HG03039 (cell line): ENCODE data around the gene CSTF1.

Experiments used
- ATAC-seq: cut with Tn5 transposase; IDR thresholded peaks from one replicate; pipeline ENCODE4 v1.9.1; 2021; ENCODE audit warnings: mild to moderate bottlenecking, moderate library complexity; ENCODE audit not compliant: unreplicated experiment

CSTF1 gene

DNA sequence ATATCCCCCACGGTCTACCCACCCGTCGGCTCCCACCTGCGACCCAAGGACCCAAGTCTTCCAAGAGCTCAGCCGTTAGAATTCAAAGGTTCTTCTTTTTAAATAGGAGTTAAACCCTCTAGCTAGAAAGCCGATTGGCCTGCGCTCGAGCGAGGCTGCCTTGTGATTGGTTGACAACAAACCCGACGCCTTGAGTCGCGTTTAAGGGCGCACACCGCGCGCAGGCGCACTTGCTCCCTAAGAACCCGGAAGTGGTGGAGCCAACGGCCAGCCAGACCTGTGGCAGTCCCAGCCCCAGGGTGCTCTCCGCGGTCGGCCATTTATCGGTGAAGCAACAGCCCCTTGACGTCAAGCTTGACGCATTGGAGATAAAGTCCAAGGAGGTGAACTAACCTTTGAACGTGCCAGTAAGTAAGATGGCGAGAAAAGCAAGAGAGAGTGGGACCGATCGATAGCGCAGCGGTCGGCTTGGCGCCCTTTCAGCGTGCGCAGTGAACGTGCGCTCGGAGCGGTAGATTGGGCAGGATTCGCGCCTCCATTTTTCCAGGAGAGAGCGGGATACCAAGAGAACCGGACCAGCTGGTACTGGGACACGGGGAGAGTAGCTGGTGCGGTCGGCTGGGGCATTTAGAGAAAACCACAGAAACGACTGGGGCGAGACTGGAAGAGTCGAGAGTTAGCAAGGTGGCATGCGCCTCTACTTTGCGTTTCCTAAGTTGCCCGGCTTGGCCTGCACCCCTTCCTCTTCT, at the start of gene CSTF1, which contains the start of gene AURKA:
Gene CSTF1, plus strand, starts transcription at position 514 of the 749 bp plus-strand sequence. CDS start 2,908 bp downstream, outside the sequence.
Gene AURKA, minus strand, starts transcription at position 84 of the 749 bp plus-strand sequence. CDS start 4,018 bp downstream, outside the sequence.
- peak; percentile 97 for ATAC-seq

DNA sequence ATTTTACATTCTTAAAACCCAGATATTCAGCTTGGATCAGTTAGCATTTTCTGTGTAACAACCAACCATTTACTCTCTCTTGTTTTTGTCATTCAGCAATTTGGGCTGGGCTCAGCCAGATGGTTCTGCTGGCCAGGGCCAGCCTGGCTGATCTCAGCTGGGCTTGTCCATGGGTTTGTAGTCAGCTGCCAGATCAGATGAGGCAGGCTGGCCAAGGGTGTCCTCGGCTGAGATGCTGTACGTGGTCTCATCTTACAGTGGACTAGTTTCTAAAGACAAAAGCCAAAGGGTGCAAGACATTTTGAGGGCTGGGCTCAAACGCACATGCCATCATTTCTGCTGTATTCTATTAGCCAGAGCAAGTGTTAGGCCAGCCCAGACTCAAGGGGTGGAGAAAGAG, 49.7 kb upstream of the CSTF1 start:
- ATAC-seq = no peak

DNA sequence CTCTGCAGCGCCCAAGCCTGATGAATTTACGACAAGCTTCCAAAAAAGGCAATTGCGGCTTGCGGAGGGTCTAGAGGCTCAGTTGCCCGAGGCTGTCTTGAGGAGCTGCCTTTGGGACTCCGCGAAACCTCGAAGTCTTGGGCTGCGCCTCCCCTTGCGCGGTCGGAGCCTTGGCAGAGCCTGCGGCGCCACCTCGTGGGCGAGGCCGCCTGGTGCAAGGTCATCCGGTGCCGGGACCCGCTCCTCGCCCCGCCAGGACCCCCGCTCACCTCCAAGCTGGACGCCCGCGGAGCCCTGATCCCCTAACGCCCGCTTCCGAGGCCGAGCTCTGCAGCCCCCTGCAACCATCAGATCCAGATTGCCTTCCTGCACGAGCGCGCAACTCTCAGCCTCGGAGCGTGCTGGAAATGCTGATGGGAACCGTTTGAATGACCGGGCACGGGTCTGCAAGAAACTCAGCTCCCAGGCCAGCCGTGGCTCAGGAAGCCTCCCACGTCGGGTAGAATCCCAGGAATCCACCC, 48.5 kb upstream of the CSTF1 start:
- peak; percentile 64 for ATAC-seq

DNA sequence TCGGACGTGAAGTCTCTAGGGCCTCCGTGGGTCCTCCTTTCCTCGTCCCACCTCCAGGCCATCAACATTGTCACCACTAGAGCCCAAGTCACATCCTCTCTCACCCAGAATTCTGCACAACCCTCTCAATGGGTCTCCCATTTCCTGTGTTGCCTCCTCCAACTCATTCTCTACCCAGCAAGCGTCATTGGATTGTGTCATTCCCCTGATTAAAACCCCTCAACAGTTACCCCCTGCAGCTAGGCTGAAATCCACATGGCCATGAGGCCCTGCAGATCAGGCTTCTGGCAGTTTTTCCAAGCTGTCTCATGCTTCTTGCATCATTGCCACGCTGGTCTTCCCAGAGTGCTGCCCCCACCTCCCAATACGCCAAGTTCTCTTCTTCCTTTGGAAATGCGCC, 46.5 kb upstream of the CSTF1 start:
- ATAC-seq = no peak

- no peak for ATAC-seq
Measured at GRCh38 chr20:56347628-56348304, 44.7 kb upstream of the CSTF1 start.

- no peak for ATAC-seq
Measured at GRCh38 chr20:56348305-56348693, 44.1 kb upstream of the CSTF1 start.

DNA sequence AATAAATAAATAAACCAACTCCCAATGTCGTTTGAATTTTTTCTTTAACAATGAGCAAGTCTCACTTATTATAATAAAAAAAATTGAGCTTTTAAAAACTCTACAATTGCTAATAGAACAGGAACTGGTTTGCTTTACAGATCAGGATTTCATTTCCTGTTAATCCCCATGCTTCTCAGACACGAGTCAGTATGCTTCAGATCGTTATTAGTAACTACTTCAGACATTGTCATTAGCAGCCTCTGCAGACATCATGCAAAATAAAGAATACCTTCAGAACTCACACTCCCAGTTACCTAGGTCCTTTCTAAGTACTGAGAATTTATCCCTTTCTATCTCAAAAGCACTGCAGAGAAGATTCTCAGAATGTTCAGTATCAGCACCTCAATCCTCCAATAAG, 43.7 kb upstream of the CSTF1 start:
- ATAC-seq = no peak

- no peak for ATAC-seq
Measured at GRCh38 chr20:56350842-56351241, 41.6 kb upstream of the CSTF1 start.

- no peak for ATAC-seq
Measured at GRCh38 chr20:56352345-56353055, 39.9 kb upstream of the CSTF1 start.

GRCh38 chr20:56353356-56353755, 39.1 kb upstream of the CSTF1 start:
- no peak for ATAC-seq

DNA sequence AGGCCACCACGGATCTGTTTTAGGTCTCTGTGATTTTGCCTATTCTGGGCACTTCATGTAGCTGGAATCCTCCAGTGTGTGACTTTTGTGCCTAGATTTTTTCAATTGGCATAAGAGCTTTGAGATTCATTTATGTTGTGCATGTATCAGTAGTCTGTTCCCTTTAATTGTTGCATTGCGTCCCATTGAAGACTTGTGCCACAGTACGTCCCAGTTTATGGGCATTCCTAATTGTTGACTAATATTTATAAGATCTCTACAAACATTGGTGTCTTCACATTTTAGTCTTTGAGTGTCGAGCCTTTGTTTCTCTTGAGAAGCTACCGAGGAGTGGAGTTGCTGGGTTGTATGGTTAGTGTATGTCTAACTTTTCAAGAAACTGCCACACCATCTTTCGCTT, 34.4 kb upstream of the CSTF1 start:
- ATAC-seq = no peak

DNA sequence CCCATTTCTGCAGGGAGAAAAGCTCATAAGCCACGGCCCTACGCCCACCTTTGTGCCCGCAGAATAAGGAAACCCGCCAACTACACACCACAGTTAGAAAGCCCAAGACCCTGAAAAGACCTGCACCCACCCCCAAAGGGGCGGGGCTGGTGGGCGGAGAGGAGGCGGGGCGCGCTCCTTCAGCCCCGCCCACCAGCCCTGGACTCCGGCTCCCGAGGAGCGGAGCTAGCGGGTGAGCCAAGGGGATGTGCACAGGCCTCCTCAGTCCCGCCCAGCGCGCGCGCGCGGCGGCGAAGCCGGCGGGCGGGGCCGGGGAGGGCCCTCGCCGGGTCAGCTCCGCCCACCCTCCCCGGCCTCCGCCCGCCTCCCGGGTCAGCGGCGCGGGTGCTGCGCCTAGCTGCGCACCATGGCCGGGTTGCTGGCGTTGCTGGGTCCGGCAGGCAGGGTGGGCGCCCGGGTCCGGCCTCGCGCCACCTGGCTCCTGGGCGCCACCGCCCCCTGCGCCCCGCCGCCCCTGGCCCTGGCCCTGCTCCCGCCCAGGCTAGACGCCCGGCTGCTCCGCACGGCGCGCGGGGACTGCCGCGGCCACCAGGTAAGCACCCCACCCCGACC, 33.7 kb upstream of the CSTF1 start, which contains the start of gene FAM210B:
Gene FAM210B, plus strand, starts transcription at position 375 of the 612 bp plus-strand sequence. Its CDS starts 32 bp downstream, at position 407.
- peak; percentile 97 for ATAC-seq

DNA sequence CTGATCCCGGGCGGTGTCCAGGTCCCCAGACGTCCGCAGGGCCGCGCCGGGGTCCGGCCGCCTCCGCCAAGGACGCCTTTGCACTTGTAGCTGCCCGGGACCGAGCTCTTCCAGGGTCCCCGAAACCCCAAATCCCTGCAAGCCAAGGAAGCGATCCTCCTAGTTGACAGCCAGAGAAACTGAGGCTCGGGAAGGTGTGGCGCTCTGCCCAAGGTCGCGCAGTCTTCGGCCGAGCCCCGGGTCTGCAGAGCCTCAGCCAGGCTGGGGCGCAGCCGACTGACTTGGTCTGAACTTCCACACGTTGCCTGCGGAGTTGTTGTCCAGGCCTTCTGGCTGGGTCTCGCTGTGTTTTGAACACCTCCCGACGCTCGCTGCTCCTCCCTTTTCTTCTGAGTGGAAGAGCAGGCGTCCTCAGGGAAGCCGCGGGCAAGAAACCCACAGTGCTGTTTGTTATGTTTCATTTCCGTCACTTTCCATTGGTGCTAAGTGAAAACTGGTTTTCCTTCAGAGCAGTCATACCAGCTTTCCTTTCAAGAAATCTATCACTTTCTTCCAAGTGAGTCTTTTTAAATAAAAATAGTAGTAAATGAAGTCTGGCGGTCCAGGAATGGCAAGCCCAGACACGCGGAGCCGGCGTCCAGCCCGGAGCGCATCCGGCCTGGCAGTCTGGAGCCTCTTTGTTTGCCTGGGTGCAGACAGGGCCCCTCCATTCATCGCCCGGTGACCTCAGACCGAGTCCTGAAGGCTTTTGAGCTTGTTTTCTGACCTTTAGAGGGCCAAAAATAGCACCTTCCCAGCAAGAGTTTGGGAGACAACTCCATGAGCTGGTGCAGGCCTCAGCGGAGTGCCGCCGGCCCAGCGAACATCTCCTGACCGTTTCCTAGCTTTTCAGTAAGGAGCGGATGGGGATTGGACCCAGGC, 33.0 kb upstream of the CSTF1 start:
- ATAC-seq = no peak

GRCh38 chr20:56360133-56360907, 32.1 kb upstream of the CSTF1 start:
- ATAC-seq = no peak

- ATAC-seq = no peak
Measured at GRCh38 chr20:56360908-56361205, 31.6 kb upstream of the CSTF1 start.

- ATAC-seq = no peak
Measured at GRCh38 chr20:56361900-56362299, 30.5 kb upstream of the CSTF1 start.

- ATAC-seq = no peak
Measured at GRCh38 chr20:56362833-56363413, 29.5 kb upstream of the CSTF1 start.

GRCh38 chr20:56363491-56363890, 29.0 kb upstream of the CSTF1 start:
- ATAC-seq = no peak
